Fibroblast of pulmonary artery (primary cell): Measurements from ENCODE around the gene GRM6.

Source experiments
- DNase-seq: peaks from one replicate; pipeline ENCODE4 v3.0.0-alpha.2; 2010; ENCODE audit warnings: low read depth
- H3K4me3 ChIP-seq: replicated peaks from 2 replicates; pipeline ENCODE4 v1.5.1; 2011; ENCODE audit warnings: low read depth, mild to moderate bottlenecking, control low read depth, low read length, moderate library complexity
- CTCF ChIP-seq: IDR thresholded peaks from 2 replicates; pipeline ENCODE4 v1.5.1; 2011; ENCODE audit warnings: mild to moderate bottlenecking, control low read depth, low read length, inconsistent platforms; ENCODE audit errors: missing control alignments

GRM6 gene

GRCh38 chr5:178994580-178995340 lies at the start of gene GRM6:
GRM6 (minus strand) TSS chr5:178995320; CDS start chr5:178994944, 376 bp downstream.
- no peak for DNase-seq
- no peak within 1 kb of the TSS for H3K4me3 ChIP-seq
- TF ChIP-seq CTCF = no peak

GRCh38 chr5:179044765-179045164 lies 49.6 kb upstream of the GRM6 start:
- no peak for TF ChIP-seq CTCF
- no peak for DNase-seq
- H3K4me3 ChIP-seq = no peak overlapping the region

GRCh38 chr5:179033004-179033580 lies 38.0 kb upstream of the GRM6 start:
- no peak for TF ChIP-seq CTCF
- DNase-seq = no peak

GRCh38 chr5:179023528-179024189 lies 28.5 kb upstream of the GRM6 start, which contains the start of gene ZNF879:
ZNF879 (plus strand) TSS chr5:179023804; CDS start chr5:179025005, 1,201 bp downstream.
- DNase-seq = peak; percentile 98
- TF ChIP-seq CTCF = no peak
- peak within 1 kb of the TSS; percentile 70 for H3K4me3 ChIP-seq

More at GRCh38 chr5:179033004-179033580, 38.0 kb upstream of the GRM6 start:
- no peak overlapping the region for H3K4me3 ChIP-seq

GRCh38 chr5:179008667-179009066 lies 13.5 kb upstream of the GRM6 start:
- DNase-seq = peak; percentile 10
- no peak overlapping the region for H3K4me3 ChIP-seq
- TF ChIP-seq CTCF = peak; percentile 28

- no peak for DNase-seq
- H3K4me3 ChIP-seq = no peak overlapping the region
- no peak for TF ChIP-seq CTCF
Measured at GRCh38 chr5:179006564-179006963, 11.4 kb upstream of the GRM6 start.
